RWPE1 (cell line): Measurements from ENCODE around the gene HNRNPK.

ENCODE experiments used
- CTCF ChIA-PET: fragments of 350-600 bp; sonication (Branson Sonifier 250); formaldehyde crosslinking; extraction: SDS; loops from one replicate; lab custom pipeline; 2021; lab: Yijun Ruan, JAX
- POLR2A ChIA-PET: fragments of 400-600 bp; formaldehyde crosslinking; extraction: SDS; loops from one replicate; lab custom pipeline; 2020; ENCODE audit warnings: antibody characterized with exemption; ENCODE audit not compliant: low non-redundant PET; lab: Yijun Ruan, JAX
- DNase-seq: peaks from one replicate; pipeline ENCODE4 v3.0.0; 2012; ENCODE audit warnings: low spot score
- H3K27ac ChIP-seq: fragments of 450-650 bp; 2 replicates; pipeline ENCODE4 v1.5.1; 2017
- CTCF ChIP-seq: fragments of 450-650 bp; conservative IDR thresholded peaks from 2 replicates; pipeline ENCODE4 v1.5.1; 2017; ENCODE audit warnings: low read depth, mild to moderate bottlenecking

Gene HNRNPK

DNA sequence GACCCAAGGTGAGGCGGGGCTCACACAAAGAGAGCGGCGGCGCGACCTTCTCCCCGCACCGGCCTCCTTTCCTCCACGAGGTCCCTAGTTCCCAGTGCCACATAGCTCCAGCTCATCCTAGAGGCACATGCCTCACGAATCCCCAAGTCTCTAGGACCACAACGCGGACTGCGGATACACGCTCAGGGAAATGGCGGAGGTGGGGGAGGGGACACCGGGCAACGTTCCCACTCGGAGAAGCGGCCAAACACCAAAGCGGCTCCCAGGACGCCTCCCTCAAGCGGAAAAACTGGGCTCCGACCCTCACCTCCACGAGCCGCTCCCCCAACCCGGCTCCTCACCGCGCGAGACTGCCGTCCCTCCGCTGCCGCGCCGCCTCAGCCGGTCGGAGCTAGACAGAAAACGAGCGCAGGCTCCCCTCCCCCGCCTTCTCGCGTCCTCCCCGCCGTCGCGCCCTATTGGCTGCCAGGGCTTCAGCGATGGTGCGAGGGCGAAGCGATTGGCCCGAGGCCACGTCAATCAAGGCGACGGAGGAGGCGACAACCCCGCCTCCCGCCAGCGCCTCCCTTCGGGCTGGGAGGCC lies at the start of gene HNRNPK:
Gene HNRNPK, minus strand, starts transcription at position 404 of the 583 bp plus-strand sequence. CDS start 1,963 bp downstream, outside the sequence.
- no peak for TF ChIP-seq CTCF
- peak within 1 kb of the TSS; percentile 95 for H3K27ac ChIP-seq
- DNase-seq = peak; percentile 100
- POLR2A ChIA-PET = interaction anchor here (0.5 to 0.8 kb wide), 3 partner anchors 59 to 379 kb away, joined by 3 to 6 read pairs (median 4); partner anchors contain the start of gene KIF27
- CTCF ChIA-PET = interaction anchor here (1.2 to 1.4 kb wide), 3 partner anchors 158 to 281 kb away, joined by 3 to 7 read pairs (median 6); no protein-coding TSS in a partner anchor

DNA sequence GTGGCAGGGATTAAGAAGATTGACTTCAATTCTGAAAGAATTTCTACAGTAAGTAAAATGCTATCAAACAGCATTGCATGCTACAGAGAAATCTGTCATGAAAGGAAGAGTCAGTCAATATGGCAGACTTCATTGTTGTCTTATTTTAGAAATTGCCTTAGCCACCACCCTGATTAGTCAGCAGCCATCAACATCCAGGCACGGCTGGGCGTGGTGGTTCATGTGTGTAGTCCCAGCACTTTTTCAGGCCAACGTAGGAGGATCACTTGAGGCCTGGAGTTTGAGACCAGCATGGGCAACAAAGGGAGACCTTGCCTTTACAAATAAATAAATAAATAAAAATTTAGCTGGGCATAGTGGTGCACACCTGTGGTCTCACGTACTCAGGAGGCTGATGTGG lies 47.2 kb upstream of the HNRNPK start:
- POLR2A ChIA-PET = interaction anchor here (0.6 kb wide), 1 partner anchor 816 kb away, joined by 7 read pairs; no protein-coding TSS in a partner anchor
- TF ChIP-seq CTCF = no peak
- H3K27ac ChIP-seq = no peak overlapping the region
- CTCF ChIA-PET = interaction anchor here (0.6 to 0.7 kb wide), 2 partner anchors 111 to 1269 kb away, joined by 3 read pairs; no protein-coding TSS in a partner anchor
- DNase-seq = no peak

DNA sequence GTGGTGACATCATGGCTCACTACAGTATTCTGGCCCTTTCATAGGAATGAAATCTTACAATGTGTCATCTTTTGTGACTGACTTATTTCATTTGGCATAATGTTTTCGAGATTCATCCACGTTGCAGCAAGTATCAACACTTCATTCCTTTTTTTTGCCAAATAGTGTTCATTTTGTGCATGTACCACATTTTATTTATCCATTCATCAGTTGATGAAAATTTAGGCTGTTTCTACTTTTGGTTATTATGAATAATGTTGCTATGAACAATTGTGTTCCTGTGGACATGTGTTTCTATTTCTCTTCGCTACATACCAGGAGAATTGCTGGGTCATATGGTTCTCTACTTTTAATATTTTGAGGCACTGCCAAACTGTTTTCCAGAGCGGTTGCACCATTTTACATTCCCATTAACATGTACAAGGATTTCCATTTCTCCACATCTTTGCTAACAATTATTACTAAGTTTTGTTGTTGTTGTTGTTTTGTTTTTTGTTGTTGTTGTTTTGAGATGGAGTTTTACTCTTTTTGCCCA lies 44.1 kb upstream of the HNRNPK start:
- no peak for DNase-seq
- ChIA-PET CTCF (no interaction called here), POLR2A (no interaction called here)
- no peak for TF ChIP-seq CTCF
- H3K27ac ChIP-seq = no peak overlapping the region

GRCh38 chr9:84007662-84008061 lies 27.6 kb upstream of the HNRNPK start:
- CTCF ChIA-PET = no interaction called here
- POLR2A ChIA-PET = no interaction called here
- no peak overlapping the region for H3K27ac ChIP-seq
- DNase-seq = no peak
- no peak for TF ChIP-seq CTCF

DNA sequence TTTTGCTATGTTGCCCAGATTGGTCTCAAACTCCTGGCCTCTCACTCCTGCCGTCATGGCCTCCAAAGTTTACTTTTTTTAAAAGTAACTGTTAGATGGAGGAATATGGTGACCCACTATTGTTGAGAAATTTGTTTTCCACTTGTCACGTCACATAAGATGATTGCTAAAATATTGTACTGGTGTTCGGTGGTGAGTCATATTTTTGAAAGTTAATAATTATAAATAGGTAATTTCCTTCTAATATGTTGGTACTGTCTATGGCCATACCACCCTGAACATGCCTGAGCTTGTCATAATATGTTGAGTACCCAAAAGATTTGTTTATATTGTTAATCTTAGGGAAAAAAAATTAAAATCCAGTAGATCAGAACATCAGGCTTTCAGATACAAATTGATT lies 23.2 kb upstream of the HNRNPK start:
- POLR2A ChIA-PET = no interaction called here
- no peak for DNase-seq
- no peak overlapping the region for H3K27ac ChIP-seq
- TF ChIP-seq CTCF = no peak
- CTCF ChIA-PET = interaction anchor here (0.7 to 1.6 kb wide), 3 partner anchors 19 to 401 kb away, joined by 3 to 5 read pairs (median 5); no protein-coding TSS in a partner anchor

- H3K27ac ChIP-seq = no peak overlapping the region
- no peak for DNase-seq
- ChIA-PET CTCF (interaction anchor here (0.6 to 0.7 kb wide), 2 partner anchors 161 to 258 kb away, joined by 3 to 4 read pairs; no protein-coding TSS in a partner anchor), POLR2A (no interaction called here)
- TF ChIP-seq CTCF = no peak
These were observed 22.3 kb upstream of the HNRNPK start for GRCh38 chr9:84002344-84002743.
